Mononuclear cell (primary cell): Measurements from ENCODE around the gene DNAJC6. TPM values are rescaled to one million over a fixed set of nuclear protein-coding genes. Genes with fewer than 3 reads are reported as not detected.

Experiments used
- H3K27me3 ChIP-seq: 2 replicates; pipeline ENCODE4 v1.6.0; 2011; ENCODE audit warnings: low read length, control low read depth; ENCODE audit not compliant: insufficient read depth
- H3K4me1 ChIP-seq: 2 replicates; pipeline ENCODE4 v1.5.1; 2011; ENCODE audit warnings: mild to moderate bottlenecking, low read length, control low read depth; ENCODE audit not compliant: insufficient read depth
- H3K4me3 ChIP-seq: 2 replicates; pipeline ENCODE4 v1.5.1; 2011; ENCODE audit warnings: mild to moderate bottlenecking, low read length, moderate library complexity
- H3K9me3 ChIP-seq: 2 replicates; pipeline ENCODE4 v1.5.1; 2011; ENCODE audit warnings: low read depth, mild to moderate bottlenecking, control low read depth, low read length
- total RNA-seq: library from RNA; depleted of rRNA; stranded (reverse); fragments of >200 nt; gene quantifications from one replicate; pipeline ENCODE4 v1.2.3, GENCODE V29; 2012

Gene DNAJC6
- total RNA-seq, 1 donor = 8.5 TPM

DNA sequence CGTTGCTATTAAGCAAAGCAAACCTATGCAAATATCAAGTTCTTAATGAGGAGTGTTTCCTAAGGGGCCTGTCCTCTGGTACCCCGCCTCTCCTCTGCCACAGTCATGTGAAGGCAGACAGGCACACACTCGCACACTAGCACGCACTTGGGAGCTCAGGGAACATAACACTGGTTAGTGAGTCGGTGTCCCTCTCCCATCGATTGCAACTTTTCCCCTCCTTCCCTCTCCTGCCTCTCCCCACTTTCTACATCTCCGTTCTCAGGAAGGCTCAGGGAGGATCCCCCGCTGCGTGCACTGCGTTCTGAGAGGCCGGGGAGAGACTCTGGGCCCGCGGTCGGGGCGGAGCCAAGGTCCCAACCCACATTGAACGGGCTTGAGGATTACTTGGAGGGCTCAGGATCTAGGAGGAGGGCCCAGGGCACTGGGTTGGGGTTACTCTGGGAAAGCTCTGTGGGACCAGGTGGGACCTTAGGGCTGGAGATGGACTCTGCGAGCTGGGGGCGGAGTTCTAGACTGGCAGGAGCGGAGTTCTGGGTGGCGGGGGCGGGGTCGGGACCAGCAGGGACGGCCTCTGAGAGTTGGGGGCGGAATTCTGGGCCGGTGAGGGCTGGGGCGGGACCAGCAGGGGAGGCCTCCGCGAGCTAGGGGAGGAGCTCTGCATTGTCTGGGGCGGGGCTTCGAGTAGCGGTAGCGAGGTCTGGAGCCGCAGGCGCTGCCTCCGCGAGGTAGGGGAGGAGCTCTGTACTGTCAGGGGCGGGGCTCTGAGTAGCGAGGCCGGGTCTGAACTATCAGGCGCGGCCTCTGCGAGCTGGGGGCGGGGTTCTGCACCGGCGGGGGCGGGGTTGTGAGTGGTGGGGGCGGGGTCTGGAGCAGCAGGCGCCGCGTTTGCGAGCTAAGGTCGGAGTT lies 110.6 kb downstream of the DNAJC6 start:
- peak overlapping the region; percentile 79 for H3K4me3 ChIP-seq
- H3K4me1 ChIP-seq = peaks cover 36% of the 10 kb centered on the region
- H3K27me3 ChIP-seq = peaks cover 5% of the 10 kb centered on the region
- no peaks in the 10 kb centered on the region for H3K9me3 ChIP-seq

DNA sequence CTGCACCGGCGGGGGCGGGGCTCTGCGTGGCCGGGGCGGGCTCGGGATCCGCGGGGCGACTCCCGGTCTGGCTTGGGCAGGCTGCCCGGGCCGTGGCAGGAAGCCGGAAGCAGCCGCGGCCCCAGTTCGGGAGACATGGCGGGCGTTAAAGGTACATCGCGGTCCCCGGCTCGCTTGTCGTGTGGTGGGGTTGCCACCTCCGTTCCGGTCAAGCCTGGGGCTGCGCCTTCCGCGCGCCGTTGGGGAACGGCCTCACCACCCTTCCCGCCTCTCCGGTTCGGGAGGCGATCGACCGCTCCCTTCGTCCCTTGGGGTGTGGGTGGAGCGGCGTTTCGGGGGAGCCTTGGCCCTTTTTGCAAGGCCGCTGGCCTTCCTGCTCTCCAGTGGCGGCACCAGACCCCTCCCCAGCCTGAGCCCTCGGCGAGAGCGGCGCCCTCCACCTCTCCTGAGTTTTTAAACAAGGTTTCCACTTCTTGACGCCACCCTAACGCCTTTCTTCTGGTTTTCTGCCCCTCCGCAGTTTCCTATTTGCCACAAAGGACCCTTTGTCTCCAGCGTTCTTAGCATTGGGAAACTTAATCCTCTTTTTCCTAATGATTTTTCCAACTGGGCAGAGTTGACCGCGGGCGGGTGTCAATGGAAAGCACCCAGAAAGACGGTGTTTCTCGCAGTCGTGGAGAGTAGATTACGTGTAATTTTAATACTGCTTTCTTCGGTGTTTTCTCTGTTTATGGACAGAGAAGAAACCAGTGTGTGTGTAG lies 111.4 kb downstream of the DNAJC6 start, which contains the start of the genes LEPR and LEPROT:
Gene LEPR (plus strand): TSS at position 79 of the 761 bp plus-strand sequence. CDS start 144,898 bp downstream, outside the sequence.
Gene LEPROT (plus strand): TSS at position 79 of the 761 bp plus-strand sequence. CDS start 57 bp downstream, at position 136.
- H3K4me3 ChIP-seq = peak within 1 kb of the TSS; percentile 79
- peaks cover 36% of the 10 kb centered on the region for H3K4me1 ChIP-seq
- H3K27me3 ChIP-seq = peaks cover 2% of the 10 kb centered on the region
- H3K9me3 ChIP-seq = no peaks in the 10 kb centered on the region

DNA sequence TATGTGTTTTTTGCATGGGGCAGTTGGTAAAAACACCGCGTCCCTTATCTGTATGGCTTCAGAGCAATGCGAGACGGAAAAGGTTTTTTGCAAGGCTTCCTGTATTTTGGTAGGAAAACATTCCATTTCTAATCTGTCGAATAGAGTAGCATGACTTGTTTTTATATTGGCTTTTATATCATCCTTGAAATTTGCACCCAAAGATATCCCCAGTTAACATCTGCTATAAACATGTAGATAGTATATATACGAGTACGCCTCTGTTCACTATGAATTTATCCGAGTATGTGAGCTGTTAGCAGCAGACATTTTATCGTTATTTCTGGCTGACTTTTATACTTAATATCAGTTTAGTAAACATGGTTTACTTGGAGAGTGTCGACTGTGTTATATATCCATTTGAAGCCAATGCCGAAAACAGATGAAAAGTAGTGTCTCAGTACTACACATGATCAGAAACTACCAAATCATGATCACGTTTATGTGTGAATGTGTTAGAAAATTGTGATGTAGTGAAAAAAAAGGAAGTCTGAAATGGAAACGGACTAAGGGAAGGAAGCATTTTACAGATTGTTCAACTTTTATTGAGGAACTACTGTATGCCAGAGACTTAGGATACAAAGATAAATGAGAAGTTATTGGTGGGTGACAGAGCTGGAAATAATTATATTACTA lies 112.1 kb downstream of the DNAJC6 start:
- H3K4me3 ChIP-seq = peak overlapping the region; percentile 79

DNA sequence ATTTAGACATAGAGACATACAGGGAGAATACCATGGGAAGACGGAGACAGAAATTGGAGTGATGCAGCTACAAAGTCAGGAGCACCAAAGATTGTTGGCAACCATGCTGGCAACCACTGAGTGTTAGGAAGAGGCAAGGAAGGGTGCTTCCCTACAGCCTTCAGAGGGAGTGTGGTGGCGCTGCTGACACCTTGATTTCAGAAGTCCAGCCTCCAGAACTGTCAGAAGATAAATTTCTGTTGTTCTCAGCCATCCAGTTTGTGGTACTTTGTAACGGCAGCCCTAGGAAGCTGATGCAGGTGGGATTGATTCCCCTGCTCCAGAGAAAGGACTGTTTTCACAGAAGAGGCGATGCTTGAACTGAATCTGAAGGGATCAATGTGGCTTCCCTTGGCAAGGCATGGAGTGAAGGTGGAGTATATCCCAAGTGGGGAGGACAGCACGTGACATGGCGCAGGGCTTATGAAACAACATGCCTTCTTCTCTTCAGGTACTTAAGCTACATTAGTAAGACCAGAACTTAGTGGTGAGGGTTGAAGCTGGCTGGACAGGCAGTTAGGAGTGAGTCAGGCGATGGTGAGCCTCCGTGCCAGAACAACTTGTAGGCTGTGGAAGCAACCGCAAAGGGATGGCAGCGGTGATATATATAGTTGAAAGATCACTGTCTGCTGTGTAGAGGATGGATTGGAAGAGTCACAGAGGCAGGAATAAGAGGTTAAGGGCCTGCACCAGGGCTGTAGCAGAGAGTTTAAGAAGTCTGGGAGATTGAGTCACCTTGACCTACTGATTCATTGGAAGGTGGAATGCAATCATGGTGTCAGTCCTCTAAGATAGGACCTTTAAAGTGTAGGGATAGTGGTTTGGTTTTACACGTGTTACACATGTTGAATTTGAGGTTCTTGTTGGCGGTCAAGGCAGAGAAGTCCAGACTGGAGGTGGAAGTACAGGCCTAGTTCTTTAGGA lies 113.2 kb downstream of the DNAJC6 start:
- no peaks in the 10 kb centered on the region for H3K27me3 ChIP-seq
- no peaks in the 10 kb centered on the region for H3K9me3 ChIP-seq
- peaks cover 36% of the 10 kb centered on the region for H3K4me1 ChIP-seq
- no peak overlapping the region for H3K4me3 ChIP-seq

More for the DNA sequence above, 112.1 kb downstream of the DNAJC6 start:
- Histone ChIP-seq H3K9me3 (no peaks in the 10 kb centered on the region), H3K27me3 (no peaks in the 10 kb centered on the region), H3K4me1 (peaks cover 36% of the 10 kb centered on the region)

DNA sequence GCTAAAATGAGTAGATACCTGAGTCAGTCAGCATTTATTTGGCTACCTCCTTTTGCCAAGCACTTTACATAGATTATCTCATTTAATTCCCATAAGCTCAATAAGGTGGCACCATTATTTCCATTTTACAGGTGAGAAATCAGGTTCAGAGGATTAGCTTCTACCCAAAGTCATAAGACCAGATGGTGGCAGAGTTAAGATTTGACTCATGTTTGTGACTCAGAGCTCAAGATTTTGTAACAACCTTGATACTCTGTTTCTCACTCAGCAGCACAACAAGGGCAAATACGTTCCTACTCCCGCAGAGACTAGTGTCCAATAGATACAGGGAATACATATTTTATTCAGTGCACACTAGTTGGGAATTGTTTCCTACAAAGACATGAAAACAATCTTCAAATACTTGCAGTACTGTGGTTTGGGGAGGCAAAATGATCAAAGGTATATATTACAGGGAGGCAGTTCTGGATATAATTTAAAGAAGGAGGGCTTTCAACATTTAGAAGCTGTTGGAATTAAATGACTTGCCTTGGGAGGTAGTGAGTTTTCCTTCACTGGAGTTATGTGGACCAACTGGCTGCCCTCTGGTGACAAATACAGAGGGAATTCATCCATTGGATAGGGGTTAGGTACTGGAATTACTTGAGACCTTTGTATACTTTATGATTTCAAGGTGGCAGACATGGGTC lies 114.7 kb downstream of the DNAJC6 start:
- H3K27me3 ChIP-seq = no peaks in the 10 kb centered on the region
- H3K4me3 ChIP-seq = no peak overlapping the region
- H3K9me3 ChIP-seq = no peaks in the 10 kb centered on the region
- peaks cover 36% of the 10 kb centered on the region for H3K4me1 ChIP-seq

DNA sequence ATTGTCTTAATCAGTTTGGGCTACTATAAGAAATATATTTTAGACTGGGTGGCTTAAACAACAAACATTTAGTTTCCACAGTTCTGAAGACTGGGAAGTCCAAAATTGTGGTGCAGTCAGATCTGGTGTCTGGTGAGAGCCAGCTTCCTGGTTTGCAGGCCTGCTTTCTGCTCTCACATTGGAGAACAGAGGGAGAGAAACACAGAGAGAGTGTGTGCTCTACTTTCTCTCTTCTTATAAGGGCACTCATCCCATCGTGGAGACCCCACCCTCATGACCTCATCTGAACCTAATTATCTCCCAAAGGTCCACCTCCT lies 115.2 kb downstream of the DNAJC6 start:
- Histone ChIP-seq H3K4me3 (no peak overlapping the region), H3K27me3 (no peaks in the 10 kb centered on the region), H3K4me1 (peaks cover 31% of the 10 kb centered on the region), H3K9me3 (no peaks in the 10 kb centered on the region)

DNA sequence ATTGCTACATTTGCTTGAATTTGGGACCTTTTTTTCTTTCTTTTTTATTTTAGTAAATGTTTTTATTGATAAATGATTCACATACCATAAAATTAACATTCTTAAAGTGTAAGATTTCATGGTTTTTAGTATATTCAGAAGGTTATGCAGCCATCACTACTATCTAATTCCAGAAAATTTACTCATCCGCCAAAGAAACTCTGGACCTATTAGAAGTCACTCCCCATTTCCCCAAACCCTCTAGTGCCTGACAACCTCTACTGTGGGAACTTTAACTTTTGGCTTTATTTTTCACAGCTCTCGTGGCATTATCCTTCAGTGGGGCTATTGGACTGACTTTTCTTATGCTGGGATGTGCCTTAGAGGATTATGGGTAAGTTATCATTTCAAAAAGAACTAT lies 115.7 kb downstream of the DNAJC6 start:
- H3K4me3 ChIP-seq = no peak overlapping the region
- H3K9me3 ChIP-seq = no peaks in the 10 kb centered on the region

DNA sequence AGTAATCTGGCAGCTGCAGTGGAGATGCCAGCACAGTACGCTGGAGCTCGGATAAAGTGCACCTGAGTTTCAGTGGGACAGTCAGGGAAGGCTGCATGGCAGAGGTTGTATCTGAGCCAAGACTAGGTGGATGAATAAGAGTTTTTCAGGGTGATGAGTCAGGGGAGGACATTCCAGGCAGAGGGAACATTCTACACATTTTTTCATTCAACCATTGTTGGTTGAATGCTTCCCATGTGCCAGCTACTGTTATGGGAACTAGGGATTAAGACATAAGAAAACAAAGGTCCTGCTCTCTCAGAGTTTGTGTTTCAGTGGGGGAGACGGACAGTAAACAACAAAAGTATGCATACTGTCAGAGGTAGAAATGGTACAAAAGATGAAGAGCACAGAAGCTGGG lies 116.4 kb downstream of the DNAJC6 start:
- Histone ChIP-seq H3K9me3 (no peaks in the 10 kb centered on the region), H3K27me3 (no peaks in the 10 kb centered on the region), H3K4me3 (no peak overlapping the region)

More for the DNA sequence above, 115.7 kb downstream of the DNAJC6 start:
- Histone ChIP-seq H3K4me1 (peaks cover 32% of the 10 kb centered on the region), H3K27me3 (no peaks in the 10 kb centered on the region)

DNA sequence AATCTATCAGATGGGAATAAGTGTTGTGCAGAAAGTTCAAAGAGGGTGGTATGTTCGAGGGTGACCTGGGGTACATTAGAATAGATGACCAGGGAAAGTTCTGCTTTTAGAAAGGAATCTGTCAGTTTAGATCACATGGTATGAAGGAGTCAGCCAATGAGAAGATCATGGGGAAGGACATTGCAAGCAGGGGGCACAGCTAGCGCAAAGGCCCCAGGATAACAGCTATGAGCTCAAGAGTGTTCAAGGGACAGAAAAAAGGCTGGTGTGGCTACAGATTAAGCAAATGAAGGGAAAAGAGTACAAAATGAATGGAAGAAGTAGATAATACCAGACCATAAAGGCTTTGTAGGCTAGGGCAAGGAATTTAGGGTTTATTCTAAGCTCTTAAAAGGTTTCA lies 119.7 kb downstream of the DNAJC6 start:
- Histone ChIP-seq H3K9me3 (no peaks in the 10 kb centered on the region), H3K4me3 (no peak overlapping the region), H3K4me1 (peaks cover 14% of the 10 kb centered on the region), H3K27me3 (no peaks in the 10 kb centered on the region)

More for the DNA sequence above, 116.4 kb downstream of the DNAJC6 start:
- H3K4me1 ChIP-seq = peaks cover 35% of the 10 kb centered on the region

DNA sequence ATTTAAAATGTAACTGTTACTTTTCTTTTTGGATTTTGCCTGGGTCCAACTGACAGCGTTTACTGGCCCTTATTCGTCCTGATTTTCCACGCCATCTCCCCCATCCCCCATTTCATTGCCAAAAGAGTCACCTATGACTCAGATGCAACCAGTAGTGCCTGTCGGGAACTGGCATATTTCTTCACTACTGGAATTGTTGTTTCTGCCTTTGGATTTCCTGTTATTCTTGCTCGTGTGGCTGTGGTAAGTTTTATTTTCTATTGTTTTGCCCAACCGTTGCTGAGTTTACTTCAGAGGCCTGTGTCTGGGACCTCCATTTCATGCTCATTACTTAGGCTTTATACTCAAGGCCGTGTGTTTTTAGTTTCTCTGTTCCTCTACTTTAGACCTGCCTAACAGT lies 120.5 kb downstream of the DNAJC6 start:
- Histone ChIP-seq H3K4me3 (no peak overlapping the region), H3K9me3 (no peaks in the 10 kb centered on the region), H3K27me3 (no peaks in the 10 kb centered on the region), H3K4me1 (peaks cover 7% of the 10 kb centered on the region)

DNA sequence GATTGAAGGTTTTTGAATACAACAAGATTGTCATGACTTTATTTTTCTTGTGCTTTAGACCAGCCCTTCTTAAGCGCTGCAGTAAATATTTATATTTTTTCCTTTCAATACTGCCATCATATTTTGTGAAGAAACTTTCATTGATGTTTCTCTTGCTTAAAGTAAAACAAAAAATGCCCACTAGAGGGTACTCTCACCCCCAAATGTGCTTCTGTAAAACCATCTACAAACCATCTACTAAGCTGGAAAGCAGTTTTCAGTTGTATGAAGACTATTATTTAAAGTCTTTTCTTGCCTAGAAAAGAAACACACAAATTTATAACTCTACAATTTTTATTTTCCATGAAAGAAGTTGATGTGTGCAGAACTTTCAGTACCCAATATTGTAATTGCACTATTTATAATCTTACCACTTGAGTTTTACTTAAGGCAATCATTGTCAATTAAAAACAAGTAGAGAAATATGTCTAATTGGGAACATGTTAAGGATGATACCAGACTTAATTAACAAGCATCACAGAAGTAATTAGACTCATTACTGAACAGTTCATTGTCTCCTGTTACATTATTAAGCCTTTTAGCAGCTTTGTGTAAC lies 121.9 kb downstream of the DNAJC6 start:
- Histone ChIP-seq H3K4me1 (peaks cover 7% of the 10 kb centered on the region), H3K27me3 (no peaks in the 10 kb centered on the region), H3K9me3 (no peaks in the 10 kb centered on the region), H3K4me3 (no peak overlapping the region)

DNA sequence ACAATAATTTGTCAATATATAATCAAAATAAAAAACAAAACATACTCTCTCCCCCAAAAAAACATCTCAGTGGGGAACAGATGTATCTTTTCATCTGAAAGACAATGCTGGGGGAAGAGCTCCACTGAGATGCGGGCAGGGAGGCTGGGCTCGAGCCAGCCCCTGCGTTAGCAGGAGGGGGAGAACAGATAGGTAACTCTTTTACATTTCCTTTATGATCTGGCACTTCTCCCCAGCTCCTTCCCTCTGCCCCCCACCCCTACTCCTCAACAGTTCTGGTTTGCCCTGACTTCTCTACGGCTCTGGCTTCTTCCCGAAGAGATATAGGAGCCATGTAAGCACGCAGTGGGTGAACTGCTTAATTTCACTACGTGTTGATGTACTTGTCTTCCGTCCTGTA lies 123.6 kb downstream of the DNAJC6 start:
- Histone ChIP-seq H3K4me1 (peaks cover 7% of the 10 kb centered on the region), H3K27me3 (no peaks in the 10 kb centered on the region), H3K4me3 (no peak overlapping the region), H3K9me3 (no peaks in the 10 kb centered on the region)

DNA sequence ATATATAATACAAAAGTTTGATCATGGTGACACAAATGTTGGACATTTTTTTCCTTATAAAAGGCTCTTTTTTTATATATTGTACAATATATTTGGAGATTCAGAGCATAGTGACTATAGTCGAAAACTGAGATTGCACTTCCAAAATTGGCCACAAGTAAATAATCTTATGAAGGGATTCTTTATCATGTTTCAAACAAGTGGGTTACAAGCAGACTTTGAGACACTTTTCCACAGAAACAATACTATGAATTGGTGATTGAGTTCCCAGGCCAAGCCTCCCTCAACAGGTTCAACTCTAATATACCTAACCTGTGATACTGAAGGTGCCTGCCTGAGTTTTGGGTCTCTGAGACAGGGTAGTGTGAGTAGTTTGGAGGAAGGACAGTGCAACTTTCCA lies 124.9 kb downstream of the DNAJC6 start:
- H3K9me3 ChIP-seq = no peaks in the 10 kb centered on the region
- H3K4me1 ChIP-seq = peaks cover 7% of the 10 kb centered on the region
- H3K4me3 ChIP-seq = no peak overlapping the region
- no peaks in the 10 kb centered on the region for H3K27me3 ChIP-seq
